ENCODE data around the gene RTL9. TPM values are rescaled to one million over a fixed set of nuclear protein-coding genes. Genes with fewer than 3 reads are reported as not detected.

The RTL9 gene
- polyA plus RNA-seq, 1 of the 3 experiments (the other 2 are of a cell fraction): 0.02 TPM

DNA sequence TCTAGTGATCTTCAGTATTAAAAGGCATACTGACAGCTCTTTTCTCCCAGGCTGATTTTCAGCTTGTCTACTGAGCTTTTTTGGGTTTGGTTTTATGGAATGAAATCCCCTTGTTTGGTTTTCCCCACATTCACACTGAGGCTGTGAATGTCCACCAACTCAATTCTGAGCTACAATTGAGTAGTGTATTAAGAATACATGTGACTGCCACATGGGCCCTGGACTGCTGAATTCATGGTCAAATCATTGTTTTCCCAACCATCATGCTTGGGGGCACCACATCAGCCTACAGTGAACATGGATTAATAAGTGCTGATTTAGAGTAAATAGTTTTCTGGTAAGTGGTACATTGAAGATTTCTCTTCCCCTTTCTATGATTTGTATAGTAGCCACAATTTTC, 32.4 kb downstream of the RTL9 start:
- Histone ChIP-seq H4K20me1 (ENCODE audit: insufficient read depth) (no peaks in the 10 kb centered on the region), H3K79me2 (ENCODE audit: insufficient read depth) (no peaks in the 10 kb centered on the region), H3K4me2 (no peak overlapping the region), H2AFZ (ENCODE audit: low read depth) (no peak overlapping the region), H3K4me3 (ENCODE audit: low read depth in 2 of 2, low read length in 1 of 2) (no peak overlapping the region), H3K9me3 (no peaks in the 10 kb centered on the region), H3K36me3 (replicated peaks in 1 of 2; ENCODE audit: control insufficient read depth in 1 of 2, insufficient read depth in 2 of 2, low read length in 1 of 2) (no peaks in the 10 kb centered on the region), H3K9ac (no peak overlapping the region), H3K4me1 (ENCODE audit: control insufficient read depth in 1 of 2, insufficient read depth in 2 of 2, low read depth in 1 of 2, low read length in 1 of 2) (0 out of 4 replicates have a peak, but pooled peaks cover 0 to 10% of the 10 kb centered on the region in 2 experiments), H3K27me3 (ENCODE audit: insufficient read depth) (no peaks in the 10 kb centered on the region; the same call in 1 of the 2 replicates), H3K9me2 (no peaks in the 10 kb centered on the region), H3F3A (replicated peaks; ENCODE audit: insufficient read depth) (no peaks in the 10 kb centered on the region), H3K27ac (ENCODE audit: low read depth in 2 of 2, low read length in 1 of 2) (no peak overlapping the region)
- DNase-seq: no peak
- ChIA-PET POLR2A (no interaction called here), CTCF (no interaction called here)
- TF ChIP-seq, protein P1, sequence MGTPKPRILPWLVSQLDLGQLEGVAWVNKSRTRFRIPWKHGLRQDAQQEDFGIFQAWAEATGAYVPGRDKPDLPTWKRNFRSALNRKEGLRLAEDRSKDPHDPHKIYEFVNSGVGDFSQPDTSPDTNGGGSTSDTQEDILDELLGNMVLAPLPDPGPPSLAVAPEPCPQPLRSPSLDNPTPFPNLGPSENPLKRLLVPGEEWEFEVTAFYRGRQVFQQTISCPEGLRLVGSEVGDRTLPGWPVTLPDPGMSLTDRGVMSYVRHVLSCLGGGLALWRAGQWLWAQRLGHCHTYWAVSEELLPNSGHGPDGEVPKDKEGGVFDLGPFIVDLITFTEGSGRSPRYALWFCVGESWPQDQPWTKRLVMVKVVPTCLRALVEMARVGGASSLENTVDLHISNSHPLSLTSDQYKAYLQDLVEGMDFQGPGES (IDR thresholded peaks at IDR 0.05; ENCODE audit: low read depth, low read length): no peak
- TF ChIP-seq, protein P2, sequence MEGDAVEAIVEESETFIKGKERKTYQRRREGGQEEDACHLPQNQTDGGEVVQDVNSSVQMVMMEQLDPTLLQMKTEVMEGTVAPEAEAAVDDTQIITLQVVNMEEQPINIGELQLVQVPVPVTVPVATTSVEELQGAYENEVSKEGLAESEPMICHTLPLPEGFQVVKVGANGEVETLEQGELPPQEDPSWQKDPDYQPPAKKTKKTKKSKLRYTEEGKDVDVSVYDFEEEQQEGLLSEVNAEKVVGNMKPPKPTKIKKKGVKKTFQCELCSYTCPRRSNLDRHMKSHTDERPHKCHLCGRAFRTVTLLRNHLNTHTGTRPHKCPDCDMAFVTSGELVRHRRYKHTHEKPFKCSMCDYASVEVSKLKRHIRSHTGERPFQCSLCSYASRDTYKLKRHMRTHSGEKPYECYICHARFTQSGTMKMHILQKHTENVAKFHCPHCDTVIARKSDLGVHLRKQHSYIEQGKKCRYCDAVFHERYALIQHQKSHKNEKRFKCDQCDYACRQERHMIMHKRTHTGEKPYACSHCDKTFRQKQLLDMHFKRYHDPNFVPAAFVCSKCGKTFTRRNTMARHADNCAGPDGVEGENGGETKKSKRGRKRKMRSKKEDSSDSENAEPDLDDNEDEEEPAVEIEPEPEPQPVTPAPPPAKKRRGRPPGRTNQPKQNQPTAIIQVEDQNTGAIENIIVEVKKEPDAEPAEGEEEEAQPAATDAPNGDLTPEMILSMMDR (IDR thresholded peaks at IDR 0.05): no peak
- TF ChIP-seq, protein P3, sequence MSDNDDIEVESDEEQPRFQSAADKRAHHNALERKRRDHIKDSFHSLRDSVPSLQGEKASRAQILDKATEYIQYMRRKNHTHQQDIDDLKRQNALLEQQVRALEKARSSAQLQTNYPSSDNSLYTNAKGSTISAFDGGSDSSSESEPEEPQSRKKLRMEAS (IDR thresholded peaks at IDR 0.05; ENCODE audit: low read depth): no peak
- TF ChIP-seq FOSL2 (IDR thresholded peaks at IDR 0.05; ENCODE audit: borderline replicate concordance, low read depth) (no peak), RXRA (IDR thresholded peaks at IDR 0.05; ENCODE audit: borderline replicate concordance, low read depth) (no peak), TCF12 (IDR thresholded peaks at IDR 0.05) (no peak), YY1 (IDR thresholded peaks at IDR 0.05; ENCODE audit: low read depth) (no peak), ELF1 (IDR thresholded peaks at IDR 0.05) (no peak), TEAD4 (IDR thresholded peaks at IDR 0.05; ENCODE audit: borderline replicate concordance, insufficient read depth) (no peak), SMC3 (IDR thresholded peaks at IDR 0.05; ENCODE audit: low read depth, low read length) (no peak), FOXM1 (IDR thresholded peaks at IDR 0.05; ENCODE audit: low read depth) (no peak), EZH2phosphoT487 (IDR thresholded peaks at IDR 0.05; ENCODE audit: borderline replicate concordance, low read depth) (no peak), CHD2 (IDR thresholded peaks at IDR 0.05; ENCODE audit: low read length, partially characterized antibody) (no peak), RAD21 (IDR thresholded peaks at IDR 0.05; ENCODE audit: low read length) (no peak), FOXJ3 (CRISPR knock-in tag; IDR thresholded peaks at IDR 0.05) (no peak)
- TF ChIP-seq, protein P4, sequence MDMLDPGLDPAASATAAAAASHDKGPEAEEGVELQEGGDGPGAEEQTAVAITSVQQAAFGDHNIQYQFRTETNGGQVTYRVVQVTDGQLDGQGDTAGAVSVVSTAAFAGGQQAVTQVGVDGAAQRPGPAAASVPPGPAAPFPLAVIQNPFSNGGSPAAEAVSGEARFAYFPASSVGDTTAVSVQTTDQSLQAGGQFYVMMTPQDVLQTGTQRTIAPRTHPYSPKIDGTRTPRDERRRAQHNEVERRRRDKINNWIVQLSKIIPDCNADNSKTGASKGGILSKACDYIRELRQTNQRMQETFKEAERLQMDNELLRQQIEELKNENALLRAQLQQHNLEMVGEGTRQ (IDR thresholded peaks at IDR 0.05; ENCODE audit: borderline replicate concordance, low read depth, low read length): no peak

Data from SK-N-SH (cell line).